C4-2B (cell line): ENCODE data around the gene SPATA33.
"Not testable (repeated sequence)": the region's sequence is repeated elsewhere in the genome, so short reads cannot be mapped to it uniquely, and the experiment has no call there.

Source experiments
- H3K27ac ChIP-seq: fragments of 450-650 bp; 2 replicates; pipeline ENCODE4 v1.5.1; 2017
- ZFX ChIP-seq: fragments of 450-650 bp; IDR thresholded peaks from 2 replicates; pipeline ENCODE4 v1.6.1; 2017
- TF ChIP-seq, protein P1 (sequence below): fragments of 450-650 bp; conservative IDR thresholded peaks from 2 replicates; pipeline ENCODE4 v1.5.1; 2017; ENCODE audit warnings: mild to moderate bottlenecking

SPATA33 gene

GRCh38 chr16:89621136-89621697, 36.4 kb upstream of the SPATA33 start:
- TF ChIP-seq ZFX = no peak
- TF ChIP-seq, protein P1, sequence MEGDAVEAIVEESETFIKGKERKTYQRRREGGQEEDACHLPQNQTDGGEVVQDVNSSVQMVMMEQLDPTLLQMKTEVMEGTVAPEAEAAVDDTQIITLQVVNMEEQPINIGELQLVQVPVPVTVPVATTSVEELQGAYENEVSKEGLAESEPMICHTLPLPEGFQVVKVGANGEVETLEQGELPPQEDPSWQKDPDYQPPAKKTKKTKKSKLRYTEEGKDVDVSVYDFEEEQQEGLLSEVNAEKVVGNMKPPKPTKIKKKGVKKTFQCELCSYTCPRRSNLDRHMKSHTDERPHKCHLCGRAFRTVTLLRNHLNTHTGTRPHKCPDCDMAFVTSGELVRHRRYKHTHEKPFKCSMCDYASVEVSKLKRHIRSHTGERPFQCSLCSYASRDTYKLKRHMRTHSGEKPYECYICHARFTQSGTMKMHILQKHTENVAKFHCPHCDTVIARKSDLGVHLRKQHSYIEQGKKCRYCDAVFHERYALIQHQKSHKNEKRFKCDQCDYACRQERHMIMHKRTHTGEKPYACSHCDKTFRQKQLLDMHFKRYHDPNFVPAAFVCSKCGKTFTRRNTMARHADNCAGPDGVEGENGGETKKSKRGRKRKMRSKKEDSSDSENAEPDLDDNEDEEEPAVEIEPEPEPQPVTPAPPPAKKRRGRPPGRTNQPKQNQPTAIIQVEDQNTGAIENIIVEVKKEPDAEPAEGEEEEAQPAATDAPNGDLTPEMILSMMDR = no peak
- H3K27ac ChIP-seq = no peak overlapping the region

DNA sequence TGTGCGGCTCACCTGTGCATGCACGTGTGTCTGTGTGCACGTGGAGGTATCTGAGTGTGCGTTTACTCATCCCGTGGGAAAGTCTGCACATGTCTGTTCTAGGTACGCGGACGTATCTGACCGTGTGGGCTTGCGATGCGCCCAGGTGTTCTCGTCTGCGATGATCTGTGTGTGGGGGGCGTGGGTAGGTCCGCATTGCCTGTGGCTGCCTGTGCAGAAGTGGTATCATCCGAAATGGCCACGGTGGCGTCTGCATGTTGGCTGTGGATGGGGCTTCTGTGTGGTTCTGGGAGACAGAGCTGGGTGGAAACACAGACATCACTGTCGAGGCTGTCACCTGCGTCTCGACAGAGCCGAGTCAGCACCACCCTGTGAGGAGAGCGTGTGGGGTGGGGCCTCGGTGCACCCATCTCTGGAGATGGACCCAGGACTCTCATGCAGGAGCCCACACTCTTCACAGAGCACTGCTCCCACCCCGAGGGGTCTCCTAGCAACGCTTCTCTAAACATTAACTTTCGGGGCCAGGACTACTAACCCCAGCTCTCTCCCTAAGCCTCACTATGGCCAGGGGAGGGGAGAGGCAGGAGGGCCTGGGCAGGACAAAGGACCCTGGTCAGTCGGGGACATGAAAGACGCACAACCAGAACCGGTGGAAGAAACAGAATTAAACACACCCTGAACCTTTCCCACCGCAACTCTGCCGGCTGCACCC, 35.8 kb upstream of the SPATA33 start:
- TF ChIP-seq, protein P1 = no peak
- no peak for TF ChIP-seq ZFX

GRCh38 chr16:89623511-89624261, 34.0 kb upstream of the SPATA33 start:
- TF ChIP-seq, protein P1 = no peak
- TF ChIP-seq ZFX = no peak
- H3K27ac ChIP-seq = no peak overlapping the region

More for the DNA sequence above, 35.8 kb upstream of the SPATA33 start:
- H3K27ac ChIP-seq = no peak overlapping the region

- TF ChIP-seq, protein P1 = no peak
- TF ChIP-seq ZFX = no peak
These were observed 32.6 kb upstream of the SPATA33 start for GRCh38 chr16:89624777-89625761.

DNA sequence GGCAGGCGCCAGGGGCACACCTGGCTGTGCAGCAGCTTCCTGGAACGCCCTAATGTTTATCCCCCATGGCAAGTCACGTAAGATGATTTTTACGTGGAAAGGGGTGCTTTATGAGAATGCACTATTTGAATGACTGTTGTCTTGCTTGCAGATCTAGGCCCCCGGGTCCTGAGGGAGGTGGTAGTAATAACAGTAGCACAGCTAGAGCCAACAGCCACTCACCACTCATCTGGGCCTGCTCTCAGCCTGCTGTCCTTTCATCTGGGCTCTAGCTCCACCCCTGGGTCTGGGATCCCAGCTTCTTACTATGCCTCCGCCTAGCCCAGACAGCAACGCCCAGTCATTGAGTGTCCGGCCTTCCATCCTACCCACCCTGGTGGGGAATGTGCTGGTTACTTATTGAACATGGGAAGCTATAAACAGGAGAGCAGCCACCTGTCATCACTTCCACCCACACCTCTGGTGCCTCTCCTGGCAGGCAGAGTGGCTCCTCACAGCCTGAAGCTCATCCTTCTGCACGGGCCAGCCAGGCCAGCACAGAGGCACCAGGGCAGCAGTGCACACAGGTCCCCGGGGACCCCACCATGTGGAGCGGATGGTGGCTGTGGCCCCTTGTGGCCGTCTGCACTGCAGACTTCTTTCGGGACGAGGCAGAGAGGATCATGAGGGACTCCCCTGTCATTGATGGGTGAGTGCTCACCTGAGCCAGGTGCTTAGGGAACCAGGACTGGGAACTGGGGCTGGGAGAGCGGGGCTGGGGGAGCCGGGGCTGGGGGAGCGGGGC, 27.6 kb upstream of the SPATA33 start:
- no peak overlapping the region for H3K27ac ChIP-seq
- no peak for TF ChIP-seq ZFX
- TF ChIP-seq, protein P1 = no peak

More at GRCh38 chr16:89624777-89625761, 32.6 kb upstream of the SPATA33 start:
- no peak overlapping the region for H3K27ac ChIP-seq

DNA sequence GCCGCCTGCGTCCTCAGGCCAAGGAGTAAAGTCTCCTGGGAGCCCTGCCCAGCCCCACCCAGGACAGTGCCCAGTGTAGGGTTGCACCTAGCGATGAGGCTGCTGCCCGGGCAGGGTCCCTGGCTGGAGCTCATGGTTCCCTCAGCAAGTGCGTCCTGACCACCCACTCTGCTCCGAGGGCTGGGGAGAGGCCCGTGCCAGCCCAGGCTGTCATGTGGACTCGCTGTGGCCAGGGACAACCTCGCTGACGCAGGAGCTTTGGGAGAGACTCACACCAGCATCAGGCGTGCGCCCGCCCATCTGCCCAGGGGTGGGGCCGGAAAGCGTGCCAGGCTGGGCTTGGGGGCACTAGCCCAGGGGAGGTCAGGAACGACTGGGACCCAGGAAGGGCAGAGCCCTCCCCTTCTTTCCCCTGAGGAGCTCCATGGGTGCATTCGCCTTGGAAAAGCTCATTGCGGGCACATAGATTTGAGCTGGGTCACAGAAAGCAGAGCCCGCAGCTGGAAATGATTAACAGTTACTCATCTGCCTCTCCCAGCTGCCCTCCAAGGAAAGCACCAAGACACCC, 24.5 kb upstream of the SPATA33 start:
- H3K27ac ChIP-seq = no peak overlapping the region
- no peak for TF ChIP-seq ZFX
- TF ChIP-seq, protein P1 = no peak

GRCh38 chr16:89634463-89635385, 22.9 kb upstream of the SPATA33 start:
- not testable (repeated sequence) for H3K27ac ChIP-seq
